Colonic mucosa (tissue), 4 donors: ENCODE measurements around the gene LAS1L. TPM values are rescaled to one million over a fixed set of nuclear protein-coding genes. Genes with fewer than 3 reads are reported as not detected.
A peak's percentile ranks its signal among the peaks of the same experiment; 100 is the strongest.

Experiments
- DNase-seq: peaks from one replicate; pipeline ENCODE4 v3.0.0-alpha.2; 2020
- H3K27ac ChIP-seq: fragments of 200-600 bp; one replicate; pipeline ENCODE4 v1.8.0; 2021
- H3K27me3 ChIP-seq: fragments of 200-600 bp; one replicate; pipeline ENCODE4 v1.8.0; 2021
- H3K36me3 ChIP-seq: fragments of 200-600 bp; one replicate; pipeline ENCODE4 v1.8.0; 2021
- H3K4me1 ChIP-seq: fragments of 200-600 bp; one replicate; pipeline ENCODE4 v1.8.0; 2021; ENCODE audit warnings: mild to moderate bottlenecking
- H3K4me3 ChIP-seq: fragments of 200-600 bp; one replicate; pipeline ENCODE4 v1.8.0; 2021
- H3K9ac ChIP-seq, 2 donors: one replicate each; pipeline ENCODE4 v1.7.0; 2013; ENCODE audit warnings: control low read depth in 2 of 2, low read depth in 2 of 2, low read length in 2 of 2
- H3K9me3 ChIP-seq: fragments of 200-600 bp; one replicate; pipeline ENCODE4 v1.8.0; 2021
- intact Hi-C: fragments of 100-400 bp; cut with DNase I; formaldehyde crosslinking; loops from one replicate; pipeline ENCODE4 v1.14.1; 2022
- total RNA-seq, 2 donors: library from RNA; stranded (reverse); fragmentation: NEBNext Ultra II Directional in 1 of 2; extraction: Animal tissue kit (Norgen Biotek cat#: 25700) in 1 of 2; gene quantifications; one replicate each; pipeline ENCODE4 v1.2.1, GENCODE V29; 2021
- TF ChIP-seq, protein P1 (sequence below): fragments of 200-600 bp; IDR thresholded peaks from one replicate; pipeline ENCODE4 v1.8.0; 2022; ENCODE audit warnings: antibody characterized with exemption, mild to moderate bottlenecking
- donor health status: healthy.
- donor health status: DM: no; HTN: no; CAD: no.
- donor health status: DM: no; HTN: no; CAD: no.

Gene LAS1L
- total RNA-seq, 2 donors from 2014 or later, result 13.8 to 35.4 TPM

DNA sequence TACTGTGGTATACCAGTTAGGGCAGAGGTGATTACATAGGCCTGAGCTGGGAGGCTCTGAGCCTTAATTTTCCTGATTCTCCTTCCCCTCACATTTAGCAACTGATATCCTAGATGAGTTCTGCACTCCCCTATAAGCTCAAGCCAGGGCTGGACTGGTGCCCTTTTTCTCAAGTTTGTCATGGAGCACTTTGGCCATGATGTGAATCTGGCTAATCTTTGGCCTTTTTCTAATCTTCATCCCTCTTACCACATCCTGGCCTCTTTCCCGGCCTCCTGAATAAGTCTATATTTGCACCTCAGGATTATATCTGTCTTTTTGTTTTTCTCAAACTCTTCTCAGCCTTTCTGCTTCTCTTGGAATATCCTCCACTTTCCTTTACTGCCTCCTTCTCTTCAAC, 10.9 kb upstream of the LAS1L start:
- intact Hi-C loops, result no loop called here

DNA sequence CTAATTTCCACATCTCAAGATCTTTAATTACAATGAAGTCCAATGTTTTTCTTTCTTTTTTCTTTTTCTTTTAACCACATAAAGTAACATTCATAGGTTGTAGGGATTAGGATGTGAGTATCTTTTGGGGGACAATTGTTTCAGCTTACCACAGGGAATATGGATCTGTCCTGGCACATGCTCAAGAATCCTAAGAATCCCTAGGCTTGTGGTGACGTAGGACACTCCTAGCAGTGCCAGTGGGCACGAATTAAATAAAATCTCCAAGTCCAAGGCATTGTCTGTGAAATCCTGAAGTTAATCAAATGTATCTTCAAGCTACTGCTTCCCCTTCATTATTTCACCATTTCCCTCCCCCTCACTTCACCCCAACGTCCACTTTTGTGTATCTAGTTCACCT, 2.6 kb upstream of the LAS1L start:
- TF ChIP-seq, protein P1, sequence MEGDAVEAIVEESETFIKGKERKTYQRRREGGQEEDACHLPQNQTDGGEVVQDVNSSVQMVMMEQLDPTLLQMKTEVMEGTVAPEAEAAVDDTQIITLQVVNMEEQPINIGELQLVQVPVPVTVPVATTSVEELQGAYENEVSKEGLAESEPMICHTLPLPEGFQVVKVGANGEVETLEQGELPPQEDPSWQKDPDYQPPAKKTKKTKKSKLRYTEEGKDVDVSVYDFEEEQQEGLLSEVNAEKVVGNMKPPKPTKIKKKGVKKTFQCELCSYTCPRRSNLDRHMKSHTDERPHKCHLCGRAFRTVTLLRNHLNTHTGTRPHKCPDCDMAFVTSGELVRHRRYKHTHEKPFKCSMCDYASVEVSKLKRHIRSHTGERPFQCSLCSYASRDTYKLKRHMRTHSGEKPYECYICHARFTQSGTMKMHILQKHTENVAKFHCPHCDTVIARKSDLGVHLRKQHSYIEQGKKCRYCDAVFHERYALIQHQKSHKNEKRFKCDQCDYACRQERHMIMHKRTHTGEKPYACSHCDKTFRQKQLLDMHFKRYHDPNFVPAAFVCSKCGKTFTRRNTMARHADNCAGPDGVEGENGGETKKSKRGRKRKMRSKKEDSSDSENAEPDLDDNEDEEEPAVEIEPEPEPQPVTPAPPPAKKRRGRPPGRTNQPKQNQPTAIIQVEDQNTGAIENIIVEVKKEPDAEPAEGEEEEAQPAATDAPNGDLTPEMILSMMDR, result no peak
- H3K4me1 ChIP-seq, result no peaks in the 10 kb centered on the region
- DNase-seq, result no peak
- H3K9me3 ChIP-seq, result no peaks in the 10 kb centered on the region
- no peaks in the 10 kb centered on the region for H3K36me3 ChIP-seq
- intact Hi-C loops, result no loop called here
- no peak overlapping the region for H3K4me3 ChIP-seq
- H3K27ac ChIP-seq, result no peak overlapping the region
- no peak overlapping the region for H3K9ac ChIP-seq
- no peaks in the 10 kb centered on the region for H3K27me3 ChIP-seq

More for the DNA sequence above, 10.9 kb upstream of the LAS1L start:
- no peak for DNase-seq
- H3K4me3 ChIP-seq, result no peak overlapping the region
- no peaks in the 10 kb centered on the region for H3K9me3 ChIP-seq
- H3K27me3 ChIP-seq, result no peaks in the 10 kb centered on the region
- TF ChIP-seq, protein P1, result no peak
- H3K27ac ChIP-seq, result no peak overlapping the region
- no peaks in the 10 kb centered on the region for H3K4me1 ChIP-seq
- H3K36me3 ChIP-seq, result no peaks in the 10 kb centered on the region
- H3K9ac ChIP-seq, result no peak overlapping the region

DNA sequence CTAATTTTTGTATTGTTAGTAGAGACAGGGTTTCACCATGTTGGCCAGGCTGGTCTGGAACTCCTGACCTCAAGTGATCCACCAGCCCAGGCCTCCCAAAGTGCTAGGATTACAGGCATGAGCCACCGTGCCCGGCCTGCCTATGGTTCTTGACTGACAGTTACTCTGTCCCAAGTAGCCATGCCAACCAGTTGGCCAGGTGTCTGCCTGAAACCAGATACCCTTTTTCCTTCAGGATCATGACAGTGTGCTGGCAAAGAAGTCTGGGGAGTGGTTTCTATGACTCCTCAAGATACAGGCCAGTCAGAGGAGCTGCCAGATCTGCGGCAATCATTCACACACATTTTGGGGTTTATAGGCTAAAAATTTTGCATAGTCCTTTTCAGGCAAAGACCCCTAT, 1.7 kb upstream of the LAS1L start:
- no peak for DNase-seq
- Histone ChIP-seq H3K27ac (no peak overlapping the region), H3K9me3 (no peaks in the 10 kb centered on the region), H3K4me1 (no peaks in the 10 kb centered on the region), H3K4me3 (no peak overlapping the region), H3K27me3 (no peaks in the 10 kb centered on the region), H3K9ac (no peak overlapping the region), H3K36me3 (no peaks in the 10 kb centered on the region)
- TF ChIP-seq, protein P1, result no peak
- intact Hi-C loops, result no loop called here

DNA sequence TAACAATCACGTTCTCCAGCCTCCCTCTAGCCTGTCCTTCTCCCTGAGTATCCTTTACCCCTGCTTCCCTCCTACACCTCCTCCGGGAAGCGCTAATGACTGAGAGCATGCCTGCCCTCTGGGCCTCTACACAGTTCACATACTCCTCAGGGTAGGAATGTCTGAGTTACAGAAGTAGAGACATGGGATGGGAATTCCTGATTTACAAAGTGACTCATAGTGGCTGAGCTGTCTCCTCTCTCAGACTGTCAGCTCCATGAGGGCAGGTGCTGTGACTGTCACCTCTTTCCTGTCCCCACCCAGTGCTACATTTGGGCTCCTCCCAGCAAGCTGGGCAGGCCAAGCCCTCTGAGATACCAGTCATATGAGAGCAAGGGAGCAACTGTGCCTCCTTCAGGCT, 2.6 kb downstream of the LAS1L start:
- H3K4me1 ChIP-seq, result no peaks in the 10 kb centered on the region
- TF ChIP-seq, protein P1, result no peak
- H3K27me3 ChIP-seq, result no peaks in the 10 kb centered on the region
- no peaks in the 10 kb centered on the region for H3K36me3 ChIP-seq
- no peak overlapping the region for H3K27ac ChIP-seq
- intact Hi-C loops, result no loop called here
- DNase-seq, result no peak
- no peak overlapping the region for H3K9ac ChIP-seq
- H3K4me3 ChIP-seq, result no peak overlapping the region
- H3K9me3 ChIP-seq, result no peaks in the 10 kb centered on the region

DNA sequence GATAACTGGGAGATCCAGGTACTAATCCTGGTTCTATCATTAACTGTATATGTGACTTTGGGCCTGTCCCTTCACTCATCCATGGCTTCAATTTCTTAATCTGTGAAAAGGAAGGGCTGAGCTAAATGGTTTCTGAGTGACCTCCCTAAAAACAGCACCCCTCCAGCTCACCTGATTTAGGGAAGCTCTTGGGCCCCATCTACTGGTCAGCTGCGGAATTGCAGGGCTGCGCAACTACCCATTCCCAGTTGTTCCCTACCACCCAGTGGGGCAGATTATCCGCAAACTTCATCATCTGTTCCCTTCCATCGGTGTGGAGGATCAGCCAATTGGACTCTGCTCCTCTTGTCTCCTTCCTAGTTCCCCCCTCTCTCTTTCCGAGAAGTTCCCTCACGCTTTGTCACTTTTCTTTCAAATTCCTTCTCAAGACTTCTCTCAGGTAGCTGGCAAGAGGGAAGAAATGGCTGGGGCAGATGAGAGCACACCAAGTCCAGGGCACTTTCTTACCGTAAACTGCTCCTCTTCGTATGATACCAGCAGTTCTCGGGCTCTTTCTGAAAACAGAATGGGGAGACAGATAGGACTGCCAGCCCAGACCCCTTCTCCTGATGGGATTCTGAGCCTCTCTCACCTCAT, 5.8 kb downstream of the LAS1L start:
- intact Hi-C loops, result loop anchor here (10.0 kb wide), 1 partner anchor 634 kb away; no protein-coding TSS in a partner anchor
- Histone ChIP-seq H3K4me1 (no peaks in the 10 kb centered on the region), H3K9ac (no peak overlapping the region), H3K36me3 (no peaks in the 10 kb centered on the region), H3K27me3 (no peaks in the 10 kb centered on the region), H3K4me3 (no peak overlapping the region), H3K9me3 (no peaks in the 10 kb centered on the region), H3K27ac (no peak overlapping the region)
- TF ChIP-seq, protein P1, result peak; percentile 99
- DNase-seq, result peak; percentile 59
